Astrocyte of the hippocampus (primary cell): ENCODE measurements around the gene MEIOB.
"Not testable (repeated sequence)": the region's sequence is repeated elsewhere in the genome, so short reads cannot be mapped to it uniquely, and the experiment has no call there.

ENCODE experiments used
- DNase-seq: peaks from one replicate; pipeline ENCODE4 v3.0.0; 2011; ENCODE audit warnings: low read depth, low spot score

The MEIOB gene

DNA sequence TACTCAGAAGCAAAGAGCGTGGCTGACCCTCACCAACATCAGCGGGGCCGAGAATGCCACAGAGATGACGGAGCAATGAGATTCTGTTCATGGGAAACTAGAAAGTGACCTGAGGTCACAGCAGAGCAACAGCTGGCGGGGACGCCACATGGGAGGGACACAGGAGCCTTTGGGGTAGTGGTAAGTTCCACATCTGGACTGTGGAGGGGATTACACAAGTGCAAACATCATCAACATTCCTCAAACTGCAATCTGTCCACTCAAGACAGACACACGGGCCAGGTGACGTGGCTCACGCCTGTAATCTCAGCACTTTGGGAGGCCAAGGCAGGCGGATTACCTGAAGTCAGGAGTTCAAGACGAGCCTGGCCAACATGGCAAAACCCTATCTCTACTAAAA lies 56.5 kb downstream of the MEIOB start:
- no peak for DNase-seq

DNA sequence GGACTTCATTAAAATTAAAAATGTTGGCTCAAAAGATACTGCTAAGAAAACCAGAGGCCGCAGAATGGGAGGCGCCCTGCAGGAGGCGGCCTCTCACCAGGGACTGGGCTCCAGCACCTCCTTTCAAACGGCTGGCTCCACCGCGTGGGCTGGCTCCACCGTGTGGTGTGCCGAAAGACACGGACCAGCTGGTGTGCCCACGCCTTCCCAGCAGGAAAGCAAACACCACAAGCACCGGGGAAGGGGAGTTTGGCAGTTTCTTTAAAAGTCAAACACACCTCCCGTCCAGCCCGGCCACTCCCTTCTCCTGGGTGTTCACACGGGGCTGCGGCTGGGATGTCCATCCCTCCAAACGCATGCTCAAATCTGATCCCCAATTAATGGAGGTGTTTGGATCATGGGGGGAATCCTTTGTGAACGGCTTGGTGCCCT lies 59.2 kb downstream of the MEIOB start:
- peak; percentile 76 for DNase-seq

DNA sequence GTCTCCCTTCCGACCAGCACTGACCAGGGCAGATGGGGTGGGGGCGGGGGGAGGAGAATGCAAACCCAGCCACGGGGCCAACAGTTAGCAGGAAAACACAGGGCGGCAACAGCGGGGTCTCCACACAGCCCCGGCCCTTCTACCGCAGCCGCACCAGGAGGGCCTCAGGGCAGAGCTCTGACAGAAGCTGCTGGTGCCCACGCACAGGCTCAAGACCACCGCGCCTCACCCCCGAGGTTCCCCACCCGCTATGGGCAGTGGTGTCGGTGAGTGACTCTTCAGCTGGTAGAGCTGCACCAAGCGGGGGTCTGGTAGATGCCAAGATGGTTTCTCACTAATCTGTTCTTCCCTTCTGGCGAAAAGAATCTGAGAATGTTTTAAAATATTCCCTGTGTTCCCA lies 61.4 kb downstream of the MEIOB start:
- DNase-seq = no peak

DNA sequence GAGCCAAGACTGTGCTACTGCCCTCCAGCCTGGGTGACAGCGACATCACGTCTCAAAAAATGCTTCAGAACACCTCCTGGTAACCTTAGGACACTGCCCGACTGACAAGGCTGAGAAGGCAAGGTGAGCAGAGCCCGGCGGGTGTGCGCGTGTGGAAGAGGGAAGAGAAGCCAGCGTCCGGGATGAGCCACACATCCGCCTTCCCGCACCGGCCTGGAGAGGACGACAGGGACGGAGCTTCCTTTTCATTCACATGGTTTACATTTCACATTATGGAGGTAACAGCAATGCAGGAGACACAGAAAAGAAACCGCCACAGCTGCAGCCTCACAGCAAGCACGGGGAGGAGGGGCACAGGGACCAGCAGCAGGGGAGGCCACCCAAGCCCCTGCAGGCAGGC lies 61.9 kb downstream of the MEIOB start:
- no peak for DNase-seq

DNA sequence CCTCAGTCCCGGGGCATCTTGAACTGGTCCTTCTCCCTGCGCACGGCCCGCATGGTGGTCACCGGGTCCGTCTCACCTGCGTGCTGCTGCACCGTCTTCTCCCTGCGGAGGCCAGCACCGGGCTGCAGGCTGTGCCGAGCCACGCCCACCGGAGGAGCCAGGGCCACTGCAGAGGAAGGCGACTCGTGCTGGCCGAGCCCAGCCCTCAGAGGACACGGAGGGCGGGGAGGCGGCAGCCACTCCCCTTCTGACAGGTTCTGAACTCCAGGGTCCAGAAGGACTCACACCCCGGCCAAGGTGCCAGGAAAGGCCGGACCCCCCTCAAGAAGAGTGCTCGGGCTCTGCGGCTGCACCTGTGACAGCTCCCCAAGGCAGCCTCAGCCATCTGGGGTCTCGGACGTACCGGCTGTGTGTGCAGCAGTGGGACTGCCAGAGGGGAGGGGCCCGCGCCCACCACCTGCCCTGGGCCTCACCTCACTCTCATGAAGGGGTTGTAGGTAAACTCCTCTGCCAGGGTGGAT lies 62.6 kb downstream of the MEIOB start:
- DNase-seq = no peak

DNA sequence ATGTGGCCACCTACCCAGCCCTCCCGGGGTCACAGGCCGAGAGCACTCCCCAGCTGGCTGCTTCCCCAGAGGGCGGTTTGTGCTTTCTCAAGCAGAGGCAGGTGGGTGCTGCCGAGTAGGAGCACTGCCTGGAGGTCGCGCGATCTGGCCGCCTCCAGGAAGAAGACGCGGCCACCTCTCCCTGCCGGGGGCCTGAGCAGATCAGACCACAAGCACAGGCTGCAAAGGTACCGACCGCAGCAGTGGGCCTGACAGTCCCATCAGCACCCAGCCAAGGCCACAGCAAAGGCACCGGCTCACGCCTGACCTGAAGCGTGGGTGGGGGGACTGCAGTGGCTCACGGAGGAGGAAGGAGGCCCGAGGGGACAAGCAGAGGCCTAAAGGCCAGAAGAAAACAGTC lies 63.3 kb downstream of the MEIOB start:
- DNase-seq = no peak

DNA sequence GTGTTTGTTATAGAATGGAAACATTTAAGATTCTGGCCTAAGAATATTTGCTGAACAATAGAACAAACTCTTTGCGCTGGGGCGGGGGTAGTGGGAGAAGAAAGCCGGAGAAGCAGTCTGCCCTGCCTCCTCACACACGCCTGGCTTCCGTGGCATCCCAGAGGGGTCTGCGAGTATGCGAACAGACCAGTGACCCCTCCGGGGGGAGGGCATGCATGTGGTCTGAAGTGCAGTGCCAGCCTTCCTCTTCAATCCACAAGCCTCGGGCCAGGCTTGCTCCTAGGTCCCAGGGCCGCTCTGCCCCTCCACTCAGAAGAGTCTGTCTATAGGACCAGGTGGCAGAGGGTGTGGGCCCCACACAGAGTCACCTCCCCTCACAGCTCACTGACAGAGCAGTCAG lies 64.3 kb downstream of the MEIOB start:
- no peak for DNase-seq

DNA sequence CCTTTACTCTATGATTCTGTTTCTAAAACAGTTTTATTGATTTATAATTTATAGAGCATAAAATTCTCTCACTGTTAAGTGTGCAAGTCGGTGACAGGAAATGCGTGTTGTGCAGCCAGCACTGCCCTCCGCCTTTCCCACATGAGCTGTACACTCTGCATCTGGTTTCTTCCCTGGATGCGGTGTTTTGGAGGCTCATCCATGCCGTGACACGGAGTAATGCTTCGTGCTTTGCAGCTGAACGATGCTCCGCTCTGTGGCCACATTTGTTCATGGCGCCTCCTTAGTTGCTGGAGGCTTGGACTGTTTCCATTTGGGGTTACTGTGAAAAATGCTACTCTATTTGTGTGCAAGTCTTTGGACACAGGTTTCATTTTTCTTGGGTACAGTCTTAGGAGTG lies 71.3 kb downstream of the MEIOB start:
- DNase-seq = no peak

DNA sequence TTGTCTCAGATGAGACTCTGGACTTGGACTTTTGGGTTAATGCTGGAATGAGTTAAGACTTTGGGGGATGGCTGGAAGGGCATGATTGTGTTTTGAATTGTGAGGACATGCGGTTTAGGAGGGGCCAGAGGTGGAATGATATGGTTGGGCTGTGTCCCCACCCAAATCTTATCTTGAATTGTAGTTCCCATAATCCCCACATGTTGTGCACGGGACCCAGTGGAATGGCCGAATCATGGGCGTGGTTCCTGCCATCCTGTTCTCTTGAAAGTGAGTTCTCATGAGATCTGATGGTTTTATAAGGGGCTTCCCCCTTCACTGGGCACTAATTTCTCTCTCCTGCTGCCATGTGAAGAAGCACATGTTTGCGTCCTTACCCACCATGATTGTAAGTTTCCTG lies 72.7 kb downstream of the MEIOB start:
- not testable (repeated sequence) for DNase-seq

DNA sequence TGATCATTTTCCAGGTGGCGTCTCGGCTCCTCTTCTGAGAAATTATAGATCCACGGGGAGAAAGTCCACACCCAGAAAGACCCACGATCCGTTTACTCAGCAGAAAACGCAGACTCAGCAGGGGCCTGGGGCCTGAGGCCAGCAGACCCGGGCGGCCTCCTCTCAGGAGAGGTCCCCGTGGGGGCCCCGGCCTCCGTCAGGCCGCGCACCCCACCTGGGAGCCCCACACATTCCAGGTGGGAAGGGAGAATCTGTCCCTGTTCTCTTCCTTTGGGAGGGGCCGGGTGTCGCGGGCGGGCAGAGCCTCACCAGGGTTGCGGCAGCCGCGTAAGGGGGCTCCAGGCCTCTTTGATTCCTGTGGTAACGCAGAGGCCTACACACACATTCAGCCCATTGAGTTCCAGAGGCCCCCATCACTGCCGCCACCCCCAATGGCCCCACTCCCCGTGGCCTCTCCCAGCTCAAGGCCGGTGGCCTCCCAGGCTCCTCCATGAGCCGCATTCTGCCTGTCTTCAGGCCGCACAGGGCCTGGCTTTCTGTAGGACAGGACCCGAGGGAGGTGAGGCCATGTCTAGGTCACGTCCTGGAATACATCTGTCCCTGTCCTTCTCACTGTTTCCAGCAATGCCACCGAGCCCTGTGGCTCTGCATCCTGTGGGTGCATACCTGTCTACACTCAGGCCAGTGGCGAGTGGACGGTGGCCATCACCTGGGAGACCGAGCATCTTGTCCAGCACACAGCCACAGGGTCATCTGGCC lies 76.9 kb downstream of the MEIOB start:
- no peak for DNase-seq

DNA sequence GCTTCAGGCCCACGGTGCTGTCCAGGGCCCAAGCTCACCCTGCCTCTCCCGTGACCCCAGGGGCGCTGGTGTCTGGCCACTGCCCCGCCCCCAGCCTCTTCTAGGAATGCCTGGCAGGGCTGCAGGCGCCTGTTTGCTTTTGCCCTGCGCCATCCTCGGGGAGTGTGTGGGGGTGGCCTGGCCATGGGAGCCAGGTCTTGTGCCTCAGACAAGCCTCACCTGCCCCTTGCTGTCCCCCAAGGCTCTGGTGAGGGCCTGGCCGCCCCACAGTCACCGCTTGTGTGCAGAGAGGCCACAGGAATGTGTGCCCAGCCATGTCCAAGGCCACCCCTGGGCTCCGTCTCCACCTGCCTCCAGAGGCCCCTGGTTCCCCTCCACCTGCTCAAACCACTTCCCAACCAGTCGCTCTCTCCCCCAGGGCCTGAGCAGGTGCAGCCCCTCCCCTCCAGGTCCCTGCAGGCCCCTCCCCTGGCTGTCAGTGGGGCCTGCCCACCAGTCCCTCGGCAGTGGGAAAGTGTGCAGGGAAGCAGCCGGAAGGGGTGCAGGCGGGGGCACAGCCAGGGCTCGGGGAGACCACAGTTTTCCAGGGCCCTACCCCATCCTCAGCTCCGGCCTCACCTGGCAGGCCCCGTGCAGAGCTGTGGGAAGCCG lies 77.6 kb downstream of the MEIOB start:
- DNase-seq = no peak

DNA sequence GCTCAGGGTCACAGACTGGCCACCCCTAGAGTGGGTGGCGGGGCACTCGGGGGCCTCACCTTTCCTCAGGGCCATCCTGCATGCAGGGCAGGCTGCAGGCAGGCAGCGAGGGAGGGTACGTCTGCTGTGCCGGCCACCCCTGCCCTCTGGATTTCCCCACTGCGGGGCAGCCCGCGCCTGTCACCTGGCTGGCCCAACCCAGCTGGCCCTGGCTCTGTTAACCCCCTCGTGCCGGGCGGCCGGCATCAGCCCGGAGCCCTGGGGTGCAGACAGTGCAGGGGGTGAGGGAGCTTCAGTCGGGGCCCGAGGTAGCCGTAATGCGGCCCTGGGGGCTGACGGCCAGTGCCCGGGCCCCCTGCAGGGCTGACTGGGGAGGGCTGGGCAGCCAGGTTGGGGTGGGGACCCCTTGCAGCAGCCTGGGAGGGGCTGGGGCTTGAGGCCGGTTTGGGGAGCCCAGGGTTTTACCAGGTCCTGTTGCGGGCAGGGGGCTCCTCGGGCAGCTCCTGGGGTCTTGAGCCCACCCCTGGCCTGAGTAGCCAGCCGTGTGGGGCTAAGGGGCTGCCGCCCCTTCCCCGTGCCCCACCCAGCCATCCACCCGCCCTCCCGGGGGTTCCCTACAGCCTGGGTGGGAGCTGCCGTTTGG lies 78.3 kb downstream of the MEIOB start, which contains the start of gene IGFALS:
IGFALS (minus strand) TSS at position 128 of the 643 bp plus-strand sequence; CDS start at position 75, 53 bp downstream.
- no peak for DNase-seq

DNA sequence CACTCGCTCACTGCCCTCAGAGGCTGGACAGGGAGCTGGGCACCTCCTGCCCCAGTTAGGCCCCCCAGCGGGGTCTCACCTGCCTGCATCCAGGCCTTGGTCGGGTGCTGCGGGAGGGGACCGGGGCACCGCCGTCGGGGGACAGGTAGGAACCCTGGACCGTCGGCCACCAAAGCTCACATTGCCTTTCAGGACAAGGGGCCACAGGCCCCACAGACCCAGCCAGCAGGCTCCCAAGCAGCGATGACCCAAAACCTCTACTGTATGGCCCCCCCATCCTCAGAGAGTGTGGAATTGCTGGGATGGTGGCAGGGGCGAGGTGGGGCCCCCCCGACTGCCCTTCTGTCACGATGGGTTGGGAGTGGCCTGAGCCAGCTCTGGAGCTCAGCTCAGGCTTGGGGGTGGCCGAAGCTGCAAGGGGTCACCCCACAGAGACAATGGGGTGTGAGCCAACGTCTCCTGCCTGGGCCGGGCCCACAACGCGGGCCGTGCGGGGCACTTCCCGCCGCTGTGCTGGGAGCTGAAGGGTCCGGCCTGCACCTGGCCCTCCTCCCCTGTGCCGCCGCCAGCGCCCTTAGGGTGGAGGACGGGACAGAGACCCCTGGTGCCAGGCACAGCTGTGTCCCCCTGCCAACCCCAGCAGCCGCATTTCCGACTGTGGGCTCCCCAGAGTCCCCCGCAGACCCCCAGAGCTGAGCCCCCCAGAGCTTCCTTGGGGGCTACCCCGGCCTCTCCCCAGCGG lies 79.0 kb downstream of the MEIOB start:
- DNase-seq = no peak

DNA sequence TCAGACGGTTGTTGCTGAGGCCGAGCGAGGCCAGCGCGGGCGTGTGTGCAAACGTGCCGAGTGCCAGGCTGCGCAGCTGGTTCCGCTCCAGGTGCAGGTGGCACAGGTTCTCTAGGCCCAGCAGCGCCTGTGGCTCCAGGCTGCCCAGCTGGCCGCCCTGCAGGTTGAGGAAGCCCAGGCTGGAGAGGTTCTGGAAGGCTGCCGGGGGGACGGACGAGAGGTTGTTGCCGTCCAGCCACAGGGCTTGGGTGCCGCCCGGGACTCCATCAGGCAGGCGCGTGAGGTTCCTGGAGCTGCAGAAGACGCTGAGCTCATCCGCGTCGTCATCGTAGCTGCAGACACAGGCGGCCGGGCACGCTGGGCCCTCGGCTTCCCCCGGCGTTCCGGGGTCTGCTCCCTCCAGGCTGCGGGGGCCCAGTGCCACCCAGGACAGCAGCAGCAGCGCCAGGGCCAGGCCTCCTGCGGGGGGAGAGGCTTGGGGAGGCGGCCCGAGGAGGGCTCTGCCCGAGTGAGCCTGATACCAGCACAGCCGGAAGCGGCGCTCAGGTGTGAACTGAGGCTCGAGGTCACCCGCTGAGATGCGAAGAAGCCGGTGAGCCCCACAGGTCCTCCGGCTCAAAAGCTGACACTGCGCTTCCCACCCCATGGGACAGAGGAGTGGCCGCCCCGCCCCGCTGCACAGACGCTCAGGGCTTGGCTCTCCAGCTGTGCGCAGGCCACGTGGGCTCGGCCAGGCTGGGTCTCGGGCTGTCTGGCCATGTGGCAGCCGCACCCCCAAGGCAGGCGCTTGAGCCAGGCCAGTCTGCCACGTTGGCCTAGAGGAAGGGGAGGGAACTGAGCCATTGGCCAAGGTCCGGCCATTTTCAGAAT lies 79.8 kb downstream of the MEIOB start:
- DNase-seq = no peak

DNA sequence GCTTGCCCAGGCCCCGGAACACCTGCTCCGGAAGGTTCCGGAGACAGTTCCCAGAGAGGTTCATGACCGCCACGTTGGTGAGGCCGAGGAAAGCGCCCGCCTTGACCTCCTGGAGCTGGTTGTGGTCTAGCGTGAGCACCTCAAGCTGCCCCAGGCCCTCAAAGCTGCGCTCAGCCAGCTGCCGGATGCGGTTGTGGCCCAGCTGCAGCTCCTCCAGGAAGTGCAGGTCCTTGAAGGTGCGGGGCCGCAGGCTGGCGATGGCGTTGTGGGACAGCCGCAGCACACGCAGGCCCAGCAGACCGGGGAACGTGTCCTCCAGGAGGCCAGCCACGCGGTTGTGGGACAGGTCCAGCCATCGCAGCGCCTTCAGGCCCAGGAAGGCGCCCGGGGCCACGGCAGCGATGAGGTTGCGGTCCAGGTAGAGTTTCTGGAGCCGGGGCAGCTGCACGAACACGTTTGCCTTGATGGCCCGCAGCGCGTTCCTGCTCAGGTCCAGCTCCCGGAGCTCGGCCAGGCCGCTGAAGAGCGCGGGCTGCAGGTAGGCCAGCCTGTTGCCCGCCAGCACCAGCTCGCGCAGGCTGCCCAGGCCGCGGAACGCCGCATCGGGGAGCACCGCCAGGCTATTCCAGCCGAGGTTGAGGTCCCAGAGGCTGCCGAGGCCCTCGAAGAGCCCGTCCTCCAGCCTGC lies 80.6 kb downstream of the MEIOB start:
- DNase-seq = no peak

DNA sequence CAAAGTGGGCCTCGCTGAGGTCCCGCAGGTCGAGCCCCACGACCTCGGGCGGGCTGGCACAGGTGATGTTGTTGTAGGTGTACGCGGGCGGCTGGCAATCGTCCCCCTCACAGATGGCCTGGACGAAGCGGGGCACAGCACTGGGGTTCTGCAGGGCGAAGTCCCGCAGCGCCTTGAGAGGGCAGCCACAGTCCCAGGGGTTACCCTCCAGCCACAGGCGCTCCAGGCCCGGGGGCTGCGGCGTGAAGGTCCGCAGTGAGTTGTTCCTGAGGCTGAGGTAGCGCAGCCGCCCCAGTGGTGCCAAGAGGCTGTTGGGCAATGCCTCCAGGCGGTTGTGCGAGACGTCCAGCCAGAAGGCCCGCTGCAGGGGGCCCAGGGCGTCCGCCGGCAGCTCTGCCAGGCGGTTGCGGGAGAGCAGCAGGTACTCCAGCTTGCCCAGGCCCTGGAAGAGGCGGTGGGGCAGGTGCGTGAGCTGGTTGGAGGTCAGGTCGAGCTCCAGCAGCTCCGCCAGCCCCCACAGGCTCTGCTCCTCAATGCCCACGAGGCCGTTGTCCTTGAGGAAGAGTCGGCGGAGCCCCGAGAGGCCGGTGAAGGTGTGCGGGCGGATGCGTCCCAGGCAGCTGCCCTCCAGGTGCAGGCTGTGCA lies 81.2 kb downstream of the MEIOB start:
- no peak for DNase-seq

DNA sequence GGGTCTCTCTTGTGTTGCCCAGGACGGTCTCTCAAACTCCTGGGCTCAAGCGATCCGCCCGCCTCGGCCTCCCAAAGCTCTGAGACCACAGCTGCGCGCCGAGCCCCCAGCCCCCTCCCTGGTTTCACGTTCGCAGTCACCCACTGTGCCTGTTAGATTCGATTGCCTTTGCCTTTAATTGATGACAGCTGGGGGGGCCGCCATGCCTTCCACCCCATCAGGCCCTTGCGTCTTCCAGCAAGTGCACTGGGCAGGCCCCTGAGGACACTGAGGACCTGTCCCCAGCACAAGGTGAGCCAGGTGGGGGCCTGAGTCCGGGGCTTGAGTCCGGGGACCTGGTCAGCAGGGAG lies 81.7 kb downstream of the MEIOB start:
- no peak for DNase-seq

DNA sequence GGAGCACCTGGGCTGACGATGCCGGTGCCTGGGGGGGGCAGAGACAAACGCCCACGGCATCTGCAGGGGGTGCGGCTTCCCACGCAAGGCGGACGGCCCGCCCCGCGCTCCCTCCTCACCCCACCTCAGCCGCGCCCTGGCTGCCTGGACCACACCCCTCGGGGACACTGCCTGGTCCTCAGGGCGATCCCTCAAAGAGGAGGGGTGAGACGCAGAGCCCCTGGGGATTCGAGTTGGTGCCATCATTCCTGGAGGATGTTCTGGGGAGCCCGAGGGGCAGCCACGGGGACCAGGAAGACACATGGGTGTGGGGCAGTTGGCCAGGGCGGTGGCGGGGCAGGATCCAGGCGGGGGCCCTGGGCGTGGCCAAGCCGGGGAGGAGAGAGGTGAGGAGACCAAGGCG lies 82.3 kb downstream of the MEIOB start:
- DNase-seq = no peak

DNA sequence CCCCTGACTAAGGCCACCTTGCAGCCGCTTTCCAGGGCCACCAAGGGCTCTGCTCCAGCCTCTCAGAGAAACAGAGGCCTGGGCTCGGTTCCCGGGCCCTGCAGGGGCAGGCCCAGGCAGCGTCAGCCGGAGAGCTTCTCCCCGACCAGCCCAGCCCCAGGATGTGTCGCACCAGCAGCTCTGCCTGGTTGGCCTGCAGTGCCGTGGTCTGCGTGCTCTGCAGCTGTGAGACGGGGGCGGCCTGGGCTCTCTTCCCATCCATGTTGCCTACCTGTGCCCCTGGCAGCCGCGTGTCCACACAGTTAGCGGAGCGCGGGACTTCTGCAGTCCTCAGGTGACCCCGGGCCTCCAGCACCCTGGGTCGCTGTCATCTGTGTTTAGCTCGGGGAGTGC lies 83.3 kb downstream of the MEIOB start:
- DNase-seq = no peak
